ENCODE data around the gene USP7.

The USP7 gene

GRCh38 chr16:8898660-8899318 lies 64.9 kb downstream of the USP7 start:
- Mint-ChIP-seq H3K36me3 (ENCODE audit: low read depth) (peaks cover 77% of the 10 kb centered on the region), H3K27me3 (no peaks in the 10 kb centered on the region), H3K27ac (no peak overlapping the region), H3K4me1 (no peaks in the 10 kb centered on the region), H3K9me3 (no peaks in the 10 kb centered on the region), H3K4me3 (no peak overlapping the region)
- DNase-seq: no peak
- ATAC-seq: no peak

GRCh38 chr16:8894736-8895334 lies 68.9 kb downstream of the USP7 start:
- Mint-ChIP-seq H3K4me3 (no peak overlapping the region), H3K9me3 (no peaks in the 10 kb centered on the region), H3K4me1 (peaks cover 11% of the 10 kb centered on the region), H3K27me3 (no peaks in the 10 kb centered on the region), H3K36me3 (ENCODE audit: low read depth) (peaks cover 74% of the 10 kb centered on the region), H3K27ac (peak overlapping the region; percentile 11)
- no peak for DNase-seq
- ATAC-seq: no peak

DNA sequence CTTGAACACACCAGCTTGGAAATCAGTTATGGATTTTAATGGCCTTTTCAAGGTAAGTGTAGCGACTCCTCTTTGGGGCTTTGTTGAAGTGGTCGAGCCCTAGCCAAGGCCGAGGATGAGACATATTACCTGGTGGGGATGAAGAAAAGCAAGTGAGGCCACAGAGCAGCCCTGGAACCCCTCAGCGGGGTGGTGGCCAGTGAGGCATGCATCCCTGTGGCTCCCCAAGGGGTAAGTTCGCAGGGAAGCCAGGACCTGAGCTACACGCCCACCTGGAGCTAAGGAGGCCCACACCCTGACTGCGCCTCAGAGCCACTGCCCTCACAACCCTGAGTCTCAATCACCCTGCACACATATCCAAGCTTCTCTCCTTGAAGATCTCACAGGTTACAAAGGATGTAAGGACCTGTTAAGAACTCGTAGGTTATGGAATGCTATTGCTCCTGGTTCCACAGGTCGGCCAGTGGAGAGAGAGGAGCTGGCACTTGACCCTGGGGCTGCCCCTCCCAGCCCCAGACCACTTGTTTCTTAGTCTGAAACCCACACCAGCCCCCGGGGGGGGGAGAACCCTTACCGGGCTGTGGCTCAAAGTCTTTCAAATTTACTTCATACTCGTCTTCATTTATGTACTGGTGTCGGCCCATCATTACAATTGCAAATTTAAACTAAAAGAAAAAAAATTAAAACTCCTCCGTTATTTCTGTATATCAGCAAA lies 69.6 kb downstream of the USP7 start:
- H3K36me3 Mint-ChIP-seq (ENCODE audit: low read depth): peaks cover 68% of the 10 kb centered on the region
- H3K4me3 Mint-ChIP-seq: no peak overlapping the region
- DNase-seq: no peak
- no peaks in the 10 kb centered on the region for H3K27me3 Mint-ChIP-seq
- H3K27ac Mint-ChIP-seq: no peak overlapping the region
- H3K9me3 Mint-ChIP-seq: no peaks in the 10 kb centered on the region
- peaks cover 11% of the 10 kb centered on the region for H3K4me1 Mint-ChIP-seq
- no peak for ATAC-seq

DNA sequence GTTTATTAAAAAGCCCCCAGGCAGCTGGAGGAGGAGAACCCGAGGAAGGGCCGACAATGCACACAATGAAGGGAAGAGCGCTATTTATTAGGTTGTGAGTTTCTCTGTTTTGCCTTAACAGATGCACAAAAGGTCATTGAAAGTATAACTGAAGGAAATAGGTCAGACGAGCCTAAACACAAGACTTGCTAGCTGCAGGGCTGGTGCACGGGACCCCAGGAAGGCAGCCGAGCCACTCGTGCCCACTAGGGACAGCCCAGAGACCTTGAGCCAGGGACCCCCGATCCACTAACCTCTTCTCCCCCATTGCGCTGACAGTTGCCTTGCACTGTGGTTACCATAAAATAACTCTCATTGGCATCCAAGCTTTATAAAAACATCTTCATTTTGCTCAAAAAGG lies 70.3 kb downstream of the USP7 start:
- H3K4me1 Mint-ChIP-seq: peaks cover 11% of the 10 kb centered on the region
- H3K36me3 Mint-ChIP-seq (ENCODE audit: low read depth): peaks cover 62% of the 10 kb centered on the region
- no peak overlapping the region for H3K4me3 Mint-ChIP-seq
- H3K27me3 Mint-ChIP-seq: no peaks in the 10 kb centered on the region
- DNase-seq (no peak), ATAC-seq (no peak)
- H3K27ac Mint-ChIP-seq: peak overlapping the region; percentile 4
- H3K9me3 Mint-ChIP-seq: no peaks in the 10 kb centered on the region

DNA sequence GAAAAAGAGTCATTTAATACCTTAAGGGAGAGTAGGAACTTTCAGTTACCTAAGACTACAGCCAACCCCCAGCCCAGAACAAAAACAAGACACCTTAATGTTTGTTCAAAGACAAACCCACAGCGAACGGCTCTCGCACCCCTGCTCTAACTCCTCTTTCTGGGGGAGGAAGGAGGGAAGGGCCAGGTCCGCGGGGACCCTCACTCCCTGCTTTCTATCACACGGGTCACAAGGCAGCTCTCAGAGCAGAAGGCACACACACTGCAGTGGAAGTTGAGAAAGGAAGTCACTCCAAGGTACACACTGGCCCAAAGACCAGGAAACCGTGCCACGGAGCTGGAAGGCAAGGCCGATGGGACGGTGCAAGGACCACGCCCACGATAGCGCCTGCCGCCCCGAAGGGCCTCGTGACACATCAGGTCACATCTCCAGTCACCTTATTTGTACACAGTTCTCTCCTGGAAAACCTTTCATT lies 71.6 kb downstream of the USP7 start:
- ATAC-seq: peak; percentile 25
- DNase-seq: no peak
- Mint-ChIP-seq H3K27me3 (no peaks in the 10 kb centered on the region), H3K9me3 (no peaks in the 10 kb centered on the region), H3K36me3 (ENCODE audit: low read depth) (peaks cover 51% of the 10 kb centered on the region), H3K27ac (peak overlapping the region; percentile 82), H3K4me3 (peak overlapping the region; percentile 31), H3K4me1 (peaks cover 11% of the 10 kb centered on the region)

- Mint-ChIP-seq H3K4me3 (no peak overlapping the region), H3K4me1 (peaks cover 15% of the 10 kb centered on the region), H3K36me3 (ENCODE audit: low read depth) (peaks cover 43% of the 10 kb centered on the region), H3K27ac (peak overlapping the region; percentile 82), H3K27me3 (peaks cover 4% of the 10 kb centered on the region), H3K9me3 (no peaks in the 10 kb centered on the region)
- no peak for ATAC-seq
- DNase-seq: no peak
Observed at GRCh38 chr16:8890549-8890921, 73.2 kb downstream of the USP7 start.

DNA sequence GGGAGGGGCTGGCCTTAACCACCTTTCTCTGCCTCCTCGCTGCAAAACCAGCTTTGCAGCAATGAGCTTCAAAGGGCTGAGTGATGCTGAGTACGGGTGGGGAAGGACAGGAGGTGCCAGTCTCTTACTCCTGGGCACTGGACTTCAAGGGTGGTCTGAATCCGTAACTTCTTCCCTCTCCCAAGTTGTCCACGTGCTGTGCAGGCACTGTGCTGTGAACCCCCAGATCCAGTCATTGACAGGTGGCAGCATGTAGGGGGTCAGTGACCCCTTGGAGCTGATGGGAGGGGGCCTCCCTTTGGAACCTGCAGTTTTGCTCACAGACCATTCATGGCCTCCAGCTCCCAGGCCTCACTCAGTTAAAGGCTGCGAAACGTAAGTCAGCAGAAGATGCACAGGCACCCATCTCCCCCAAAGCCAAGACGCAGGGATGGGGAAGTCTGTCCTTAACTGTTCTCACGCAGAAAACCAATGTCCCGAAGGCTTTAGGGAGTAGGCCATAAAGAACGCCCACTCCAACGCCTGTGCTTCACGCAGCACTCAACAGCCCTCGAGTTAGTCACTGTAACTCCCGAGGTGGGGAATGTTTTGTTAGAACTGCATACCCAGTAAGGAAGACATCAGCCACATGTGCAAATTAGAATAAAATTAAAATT lies 73.7 kb downstream of the USP7 start:
- ATAC-seq (no peak), DNase-seq (no peak)
- Mint-ChIP-seq H3K4me1 (peaks cover 15% of the 10 kb centered on the region), H3K9me3 (no peaks in the 10 kb centered on the region), H3K27me3 (peaks cover 5% of the 10 kb centered on the region), H3K27ac (no peak overlapping the region), H3K36me3 (ENCODE audit: low read depth) (peaks cover 37% of the 10 kb centered on the region), H3K4me3 (no peak overlapping the region)

DNA sequence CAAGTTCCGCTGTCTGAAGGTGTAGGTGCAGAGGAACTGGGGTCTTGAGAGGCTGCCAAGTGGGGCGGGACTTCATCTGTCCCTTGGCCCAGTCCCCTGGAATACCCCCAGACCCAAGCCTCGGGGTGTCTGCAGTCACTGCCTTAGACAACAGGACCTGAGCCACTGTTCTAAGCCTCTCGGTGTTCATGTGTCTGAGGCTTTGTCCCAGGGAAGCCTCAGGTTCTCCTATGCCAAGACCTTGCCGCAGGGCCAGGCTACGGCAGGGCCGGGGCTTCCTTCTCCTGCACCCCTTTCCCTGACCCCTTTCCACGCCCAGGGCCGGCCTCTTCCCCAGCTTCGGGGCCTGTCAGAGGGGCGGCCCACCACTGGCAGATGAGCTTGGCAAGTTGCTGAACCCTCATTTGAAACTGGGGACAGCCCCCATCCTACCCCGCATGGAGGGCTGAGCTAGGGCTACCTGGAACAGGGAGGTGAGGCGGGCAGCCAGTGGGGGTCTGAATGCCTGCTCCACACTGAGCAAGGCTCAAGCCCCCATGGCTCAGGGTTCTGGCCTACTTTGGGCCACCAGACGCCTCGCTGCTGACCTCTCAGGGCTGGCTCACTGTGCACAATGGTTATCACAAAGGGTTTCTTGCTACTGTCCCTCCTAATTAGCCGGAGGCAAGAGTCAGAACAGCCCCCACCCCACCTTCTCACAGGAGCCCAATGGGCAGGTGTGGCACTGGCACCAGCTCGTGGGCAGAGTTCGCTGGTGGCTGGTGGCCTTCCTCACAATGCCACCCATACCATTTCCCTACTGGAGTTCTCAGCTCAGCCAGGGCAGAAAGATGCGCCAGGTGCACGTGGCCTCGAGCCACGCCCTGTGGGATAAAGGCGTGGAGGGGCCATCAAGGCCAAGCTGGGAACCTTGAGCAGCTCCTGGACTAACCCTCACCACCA lies 74.5 kb downstream of the USP7 start:
- DNase-seq (no peak), ATAC-seq (no peak)
- peaks cover 5% of the 10 kb centered on the region for H3K27me3 Mint-ChIP-seq
- H3K9me3 Mint-ChIP-seq: no peaks in the 10 kb centered on the region
- H3K36me3 Mint-ChIP-seq (ENCODE audit: low read depth): peaks cover 32% of the 10 kb centered on the region
- H3K4me3 Mint-ChIP-seq: no peak overlapping the region
- H3K4me1 Mint-ChIP-seq: peaks cover 15% of the 10 kb centered on the region
- no peak overlapping the region for H3K27ac Mint-ChIP-seq

DNA sequence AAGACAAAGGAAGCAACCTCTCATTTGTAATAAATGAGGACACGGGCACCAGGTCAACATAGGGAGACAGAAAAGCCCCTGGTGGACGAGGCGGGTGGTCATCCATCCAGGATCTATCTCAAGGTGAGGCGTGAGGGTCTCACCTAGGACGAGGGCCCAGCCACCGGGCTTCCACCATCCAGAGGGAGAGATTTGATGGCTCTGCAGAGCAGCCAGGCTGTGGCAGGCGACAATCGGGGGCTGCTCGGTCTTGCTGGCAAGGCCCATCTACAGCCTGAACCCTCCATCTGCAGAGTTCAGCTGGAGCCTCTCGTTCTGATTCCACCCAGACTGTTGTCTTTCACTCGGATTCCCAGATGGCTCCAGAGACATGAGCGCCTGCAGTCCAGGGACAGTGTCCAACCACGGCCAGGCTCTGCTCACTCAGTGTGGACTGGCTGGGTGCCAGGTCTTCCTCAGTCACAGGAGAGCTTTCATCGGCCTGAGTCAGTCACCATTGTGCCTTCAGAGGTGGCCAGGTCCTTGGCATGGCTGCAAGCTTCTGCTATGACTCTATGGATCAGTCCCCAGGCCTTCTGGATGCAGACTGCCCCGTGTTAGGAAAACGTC lies 75.7 kb downstream of the USP7 start:
- Mint-ChIP-seq H3K27ac (no peak overlapping the region), H3K4me3 (no peak overlapping the region), H3K4me1 (peaks cover 15% of the 10 kb centered on the region), H3K9me3 (no peaks in the 10 kb centered on the region), H3K27me3 (peaks cover 5% of the 10 kb centered on the region), H3K36me3 (ENCODE audit: low read depth) (peaks cover 23% of the 10 kb centered on the region)
- ATAC-seq: no peak
- DNase-seq: no peak

DNA sequence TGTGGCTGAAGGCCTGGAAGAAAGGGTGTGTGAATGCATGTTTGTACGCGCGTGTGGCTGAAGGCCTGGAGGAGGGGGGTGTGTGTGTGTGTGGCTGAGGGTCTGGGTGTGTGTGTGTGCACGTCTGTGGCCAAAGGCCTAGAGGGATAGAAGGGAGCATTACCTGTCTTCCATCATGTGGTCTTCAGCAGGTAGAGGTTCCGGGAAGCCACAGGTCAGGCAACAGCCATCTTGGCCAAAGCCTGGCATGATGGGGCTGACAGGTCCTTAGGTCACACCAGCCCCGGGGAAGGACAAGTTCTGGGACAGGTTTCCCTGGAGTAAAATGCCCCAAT lies 76.3 kb downstream of the USP7 start:
- no peak overlapping the region for H3K27ac Mint-ChIP-seq
- peaks cover 15% of the 10 kb centered on the region for H3K4me1 Mint-ChIP-seq
- H3K27me3 Mint-ChIP-seq: peaks cover 5% of the 10 kb centered on the region
- no peak overlapping the region for H3K4me3 Mint-ChIP-seq
- no peak for ATAC-seq
- H3K36me3 Mint-ChIP-seq (ENCODE audit: low read depth): peaks cover 22% of the 10 kb centered on the region
- DNase-seq: no peak
- no peaks in the 10 kb centered on the region for H3K9me3 Mint-ChIP-seq

DNA sequence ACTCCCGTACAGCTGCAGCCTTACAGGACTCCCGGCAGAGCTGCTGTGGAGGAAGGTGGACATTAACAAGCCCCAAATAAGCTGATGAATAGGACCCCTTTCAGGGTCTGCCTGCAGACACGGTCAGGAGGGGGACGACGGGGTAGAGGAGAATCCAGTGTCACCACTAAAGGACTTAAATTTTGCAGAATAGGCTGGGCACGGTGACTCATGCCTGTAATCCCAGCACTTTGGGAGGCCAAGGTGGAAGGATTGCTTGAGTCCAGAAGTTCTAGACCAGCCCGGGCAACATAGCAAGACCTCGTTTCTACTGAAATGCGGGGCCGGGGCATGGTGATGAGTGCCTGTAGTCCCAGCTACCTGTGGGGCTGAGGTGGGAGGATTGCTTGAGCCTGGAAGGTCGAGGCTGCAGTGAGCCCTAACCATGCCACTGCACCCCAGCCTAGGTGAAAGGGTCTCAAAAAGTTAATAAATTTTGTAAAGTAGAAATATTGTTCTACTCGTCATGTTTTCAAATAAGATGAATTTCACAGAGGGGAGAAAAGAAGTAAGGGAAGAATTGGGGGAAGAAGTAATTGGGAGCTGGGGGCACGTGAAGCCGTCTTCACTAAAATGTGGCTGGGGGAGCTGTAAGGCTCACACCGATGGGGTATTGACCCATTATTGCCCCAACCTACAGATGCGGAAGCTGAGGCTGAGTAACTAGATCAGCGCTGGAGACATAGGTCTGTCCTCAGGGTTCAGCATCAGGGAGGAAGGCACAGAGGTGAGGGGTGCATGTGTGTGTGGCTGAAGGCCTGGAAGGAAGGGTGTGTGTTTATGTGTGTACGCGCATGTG lies 76.9 kb downstream of the USP7 start:
- H3K4me3 Mint-ChIP-seq: no peak overlapping the region
- ATAC-seq (no peak), DNase-seq (no peak)
- H3K4me1 Mint-ChIP-seq: peaks cover 10% of the 10 kb centered on the region
- H3K36me3 Mint-ChIP-seq (ENCODE audit: low read depth): peaks cover 16% of the 10 kb centered on the region
- H3K27ac Mint-ChIP-seq: no peak overlapping the region
- peaks cover 5% of the 10 kb centered on the region for H3K27me3 Mint-ChIP-seq
- H3K9me3 Mint-ChIP-seq: no peaks in the 10 kb centered on the region

DNA sequence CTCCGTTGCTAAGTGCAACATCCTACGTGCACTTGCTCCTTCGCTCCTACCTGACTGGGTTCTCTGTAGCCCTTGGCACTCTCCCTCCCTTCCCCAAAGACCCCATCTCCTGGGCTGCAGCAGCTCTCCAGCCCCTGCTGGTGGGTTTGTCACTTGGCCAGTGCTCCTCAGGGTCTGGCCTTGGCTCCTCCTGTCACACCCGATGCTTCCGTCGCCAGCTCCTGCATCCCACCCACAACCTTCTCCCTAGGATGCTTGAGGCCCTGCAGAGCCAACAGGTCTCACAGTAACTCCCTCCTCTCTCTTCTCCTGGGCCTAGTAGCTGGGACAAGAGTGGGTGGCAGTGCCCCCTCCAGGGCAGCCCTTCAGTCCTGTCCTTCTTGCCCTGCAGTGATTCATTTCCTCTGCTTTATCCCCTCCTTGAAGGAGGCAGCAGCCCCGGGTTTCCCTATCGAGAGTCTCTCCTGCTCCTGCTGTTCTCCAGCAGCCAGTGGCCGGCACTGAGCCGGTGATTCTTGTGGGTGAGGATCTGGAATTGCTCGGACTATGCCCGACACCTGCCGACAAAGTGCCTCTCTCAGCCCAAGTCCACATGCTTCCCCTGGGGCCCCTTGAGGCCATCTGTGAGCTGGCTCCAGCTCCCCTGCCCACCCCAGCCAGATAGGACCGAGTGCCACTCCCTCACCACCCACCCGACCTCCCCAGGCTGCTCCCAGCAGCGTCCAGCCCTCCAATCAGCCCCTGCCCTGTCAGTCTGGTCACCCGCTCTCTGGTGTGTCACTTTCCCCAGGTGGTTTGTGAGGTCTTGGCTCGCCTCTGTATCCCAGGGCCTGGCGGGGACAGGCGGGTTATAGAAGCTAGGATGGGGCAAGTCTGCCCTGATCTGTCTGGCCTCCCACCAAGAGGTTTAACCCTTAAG lies 77.8 kb downstream of the USP7 start:
- ATAC-seq (peak; percentile 42), DNase-seq (no peak)
- Mint-ChIP-seq H3K27ac (no peak overlapping the region), H3K4me3 (no peak overlapping the region), H3K9me3 (no peaks in the 10 kb centered on the region), H3K4me1 (peaks cover 4% of the 10 kb centered on the region), H3K27me3 (peaks cover 5% of the 10 kb centered on the region), H3K36me3 (ENCODE audit: low read depth) (peaks cover 8% of the 10 kb centered on the region)
